Left ventricle myocardium inferior (tissue), 1 donor: ENCODE data around the gene TUBB4A. TPM values are rescaled to one million over a fixed set of nuclear protein-coding genes. Genes with fewer than 3 reads are reported as not detected.

Experiments
- DNase-seq: peaks from one replicate; pipeline ENCODE4 v3.0.0-alpha.2; 2020
- H3K27ac ChIP-seq: fragments of 200-600 bp; replicated peaks from 2 replicates; pipeline ENCODE4 v1.8.0; 2021
- H3K27me3 ChIP-seq: fragments of 200-600 bp; 2 replicates; pipeline ENCODE4 v1.8.0; 2021; ENCODE audit warnings: low read depth
- H3K36me3 ChIP-seq: fragments of 200-600 bp; 2 replicates; pipeline ENCODE4 v1.8.0; 2021
- H3K4me1 ChIP-seq: fragments of 200-600 bp; 2 replicates; pipeline ENCODE4 v1.8.0; 2021
- H3K4me3 ChIP-seq: fragments of 200-600 bp; 2 replicates; pipeline ENCODE4 v1.8.0; 2021; ENCODE audit warnings: mild to moderate bottlenecking, moderate library complexity
- H3K9me3 ChIP-seq: fragments of 200-600 bp; replicated peaks from 2 replicates; pipeline ENCODE4 v1.8.0; 2021
- intact Hi-C: fragments of 100-400 bp; cut with micrococcal nuclease; formaldehyde crosslinking; loops from one replicate; pipeline ENCODE4 v1.11.0; 2022
- total RNA-seq: library from RNA; stranded (reverse); fragmentation: NEBNext Ultra II Directional; extraction: Animal tissue kit (Norgen Biotek cat#: 25700); gene quantifications from one replicate; pipeline ENCODE4 v1.2.1, GENCODE V29; 2021
- TF ChIP-seq, protein P1 (sequence below): fragments of 200-600 bp; IDR thresholded peaks from 2 replicates; pipeline ENCODE4 v1.8.0; 2021; ENCODE audit warnings: antibody characterized with exemption, mild to moderate bottlenecking, borderline replicate concordance
- donor health status: DM: no; HTN: yes; CAD: no; lungs with severe emphysema.

The TUBB4A gene
- total RNA-seq, 1 donor from 2014 or later = 3.3 TPM

DNA sequence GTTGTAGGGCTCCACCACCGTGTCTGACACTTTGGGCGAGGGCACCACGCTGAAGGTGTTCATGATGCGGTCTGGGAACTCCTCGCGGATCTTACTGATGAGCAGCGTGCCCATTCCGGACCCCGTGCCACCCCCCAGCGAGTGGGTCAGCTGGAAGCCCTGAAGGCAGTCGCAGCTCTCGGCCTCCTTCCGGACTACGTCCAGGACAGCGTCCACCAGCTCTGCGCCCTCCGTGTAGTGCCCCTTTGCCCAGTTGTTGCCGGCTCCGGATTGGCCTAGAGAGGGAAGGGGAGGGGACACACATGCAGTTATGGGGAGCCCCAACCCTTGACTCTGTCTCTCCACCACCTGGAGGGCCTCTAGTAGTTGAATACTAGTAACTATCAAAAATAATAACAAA is 6.2 kb downstream of the TUBB4A start:
- H3K9me3 ChIP-seq = peaks cover 11% of the 10 kb centered on the region

DNA sequence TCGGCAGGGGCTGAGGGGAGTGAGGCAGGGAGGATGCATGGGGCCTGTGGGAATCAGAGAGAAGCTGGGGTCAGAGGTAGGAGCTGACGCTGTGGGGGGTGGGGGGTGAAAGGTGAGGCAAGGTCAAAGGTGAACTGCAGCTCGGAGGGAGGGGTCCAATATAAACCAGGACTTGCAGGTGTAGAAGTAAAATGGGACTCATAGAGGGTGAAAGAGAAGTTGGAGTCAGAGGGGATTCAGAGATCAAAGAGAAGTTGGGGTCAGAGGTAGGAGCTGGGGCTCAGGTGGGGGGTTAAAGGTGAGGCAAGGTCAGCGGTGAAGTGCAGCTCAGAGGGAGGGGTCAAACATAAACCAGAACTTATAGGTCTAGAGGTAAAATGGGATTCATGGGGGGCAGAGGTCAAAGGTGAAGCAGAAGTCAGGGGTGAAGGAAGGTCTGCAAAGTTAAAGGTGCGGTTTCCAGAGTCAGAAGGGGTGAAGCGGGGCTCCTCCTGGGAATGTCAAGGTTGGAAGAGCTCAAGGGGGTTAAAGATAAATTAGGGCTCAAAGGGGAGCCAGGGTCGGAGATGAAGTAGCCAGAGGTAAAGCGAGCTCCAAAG is 7.6 kb downstream of the TUBB4A start:
- no peaks in the 10 kb centered on the region for H3K4me1 ChIP-seq
- H3K36me3 ChIP-seq = no peaks in the 10 kb centered on the region
- H3K9me3 ChIP-seq = peaks cover 11% of the 10 kb centered on the region
- DNase-seq = no peak
- H3K4me3 ChIP-seq = no peak overlapping the region
- TF ChIP-seq, protein P1, sequence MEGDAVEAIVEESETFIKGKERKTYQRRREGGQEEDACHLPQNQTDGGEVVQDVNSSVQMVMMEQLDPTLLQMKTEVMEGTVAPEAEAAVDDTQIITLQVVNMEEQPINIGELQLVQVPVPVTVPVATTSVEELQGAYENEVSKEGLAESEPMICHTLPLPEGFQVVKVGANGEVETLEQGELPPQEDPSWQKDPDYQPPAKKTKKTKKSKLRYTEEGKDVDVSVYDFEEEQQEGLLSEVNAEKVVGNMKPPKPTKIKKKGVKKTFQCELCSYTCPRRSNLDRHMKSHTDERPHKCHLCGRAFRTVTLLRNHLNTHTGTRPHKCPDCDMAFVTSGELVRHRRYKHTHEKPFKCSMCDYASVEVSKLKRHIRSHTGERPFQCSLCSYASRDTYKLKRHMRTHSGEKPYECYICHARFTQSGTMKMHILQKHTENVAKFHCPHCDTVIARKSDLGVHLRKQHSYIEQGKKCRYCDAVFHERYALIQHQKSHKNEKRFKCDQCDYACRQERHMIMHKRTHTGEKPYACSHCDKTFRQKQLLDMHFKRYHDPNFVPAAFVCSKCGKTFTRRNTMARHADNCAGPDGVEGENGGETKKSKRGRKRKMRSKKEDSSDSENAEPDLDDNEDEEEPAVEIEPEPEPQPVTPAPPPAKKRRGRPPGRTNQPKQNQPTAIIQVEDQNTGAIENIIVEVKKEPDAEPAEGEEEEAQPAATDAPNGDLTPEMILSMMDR = no peak
- intact Hi-C loops = no loop called here
- peaks cover 45% of the 10 kb centered on the region for H3K27me3 ChIP-seq
- H3K27ac ChIP-seq = no peak overlapping the region

More for the DNA sequence above, 6.2 kb downstream of the TUBB4A start:
- no peak for DNase-seq
- Histone ChIP-seq H3K4me1 (no peaks in the 10 kb centered on the region), H3K4me3 (no peak overlapping the region), H3K36me3 (no peaks in the 10 kb centered on the region), H3K27ac (no peak overlapping the region), H3K27me3 (peaks cover 59% of the 10 kb centered on the region)
- intact Hi-C loops = no loop called here
- TF ChIP-seq, protein P1 = no peak

DNA sequence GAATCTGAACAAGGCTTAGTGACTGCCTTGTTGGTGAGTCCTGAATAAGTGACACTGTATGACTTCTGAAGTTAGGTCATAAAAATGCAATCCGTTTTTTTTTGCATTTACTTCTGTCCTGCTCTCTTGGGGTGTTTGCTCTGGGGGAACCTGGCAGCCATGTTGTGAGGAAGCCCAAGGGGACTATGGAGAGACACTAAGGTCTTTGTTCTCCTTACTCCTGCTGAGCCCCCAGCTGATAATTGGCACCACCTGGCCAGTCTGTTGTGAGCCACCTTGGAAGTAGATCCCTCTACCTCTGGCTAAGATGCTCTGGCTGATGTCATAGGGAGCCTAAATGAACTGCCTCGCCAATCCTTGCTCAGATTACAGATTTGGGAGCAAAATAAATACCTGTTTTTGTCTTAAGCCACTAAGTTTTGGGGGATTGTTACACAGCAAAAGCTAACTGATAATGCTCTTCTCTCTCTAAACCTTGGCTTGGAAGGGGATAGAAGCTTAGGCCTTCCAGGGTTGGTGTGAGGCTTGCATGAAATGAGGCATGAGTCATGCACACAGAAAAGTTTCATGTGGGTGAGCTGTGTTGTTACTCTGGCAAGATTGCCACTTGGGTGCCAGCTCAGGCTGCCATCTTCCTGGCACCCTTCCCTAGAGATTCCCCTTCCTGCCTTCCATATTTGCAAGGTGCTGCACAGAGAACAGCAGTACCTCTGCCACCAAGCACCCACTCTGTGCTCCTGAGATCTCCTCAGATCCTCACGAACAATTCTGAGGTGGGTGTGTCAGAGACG is 10.1 kb downstream of the TUBB4A start:
- peaks cover 49% of the 10 kb centered on the region for H3K27me3 ChIP-seq
- H3K9me3 ChIP-seq = peaks cover 11% of the 10 kb centered on the region
- TF ChIP-seq, protein P1 = no peak
- DNase-seq = no peak
- no peak overlapping the region for H3K4me3 ChIP-seq
- intact Hi-C loops = no loop called here
- H3K27ac ChIP-seq = no peak overlapping the region
- no peaks in the 10 kb centered on the region for H3K36me3 ChIP-seq
- no peaks in the 10 kb centered on the region for H3K4me1 ChIP-seq

DNA sequence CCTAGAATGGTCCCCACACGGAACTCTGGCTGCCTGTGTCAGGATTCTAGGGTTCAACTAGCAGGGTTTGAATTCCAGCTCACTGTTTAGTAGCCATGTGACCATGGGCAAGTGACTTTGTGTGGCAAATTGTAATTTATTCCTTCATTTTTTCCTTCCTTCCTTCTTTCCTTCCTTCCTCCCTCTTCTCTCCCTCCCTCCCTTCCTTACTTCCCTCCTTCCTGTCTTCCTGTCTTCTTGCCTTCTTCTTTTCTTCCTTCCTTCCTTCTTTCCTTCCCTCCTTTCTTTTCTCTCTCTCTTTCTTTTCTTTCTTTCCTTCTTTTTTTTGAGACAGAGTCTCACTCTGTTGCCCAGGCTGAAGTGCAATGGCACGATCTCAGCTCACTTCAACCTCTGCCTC is 12.0 kb downstream of the TUBB4A start:
- H3K36me3 ChIP-seq = no peaks in the 10 kb centered on the region
- H3K4me3 ChIP-seq = no peak overlapping the region
- peaks cover 11% of the 10 kb centered on the region for H3K9me3 ChIP-seq
- no peaks in the 10 kb centered on the region for H3K4me1 ChIP-seq
- DNase-seq = no peak
- intact Hi-C loops = no loop called here
- peaks cover 66% of the 10 kb centered on the region for H3K27me3 ChIP-seq
- no peak overlapping the region for H3K27ac ChIP-seq
- TF ChIP-seq, protein P1 = no peak

DNA sequence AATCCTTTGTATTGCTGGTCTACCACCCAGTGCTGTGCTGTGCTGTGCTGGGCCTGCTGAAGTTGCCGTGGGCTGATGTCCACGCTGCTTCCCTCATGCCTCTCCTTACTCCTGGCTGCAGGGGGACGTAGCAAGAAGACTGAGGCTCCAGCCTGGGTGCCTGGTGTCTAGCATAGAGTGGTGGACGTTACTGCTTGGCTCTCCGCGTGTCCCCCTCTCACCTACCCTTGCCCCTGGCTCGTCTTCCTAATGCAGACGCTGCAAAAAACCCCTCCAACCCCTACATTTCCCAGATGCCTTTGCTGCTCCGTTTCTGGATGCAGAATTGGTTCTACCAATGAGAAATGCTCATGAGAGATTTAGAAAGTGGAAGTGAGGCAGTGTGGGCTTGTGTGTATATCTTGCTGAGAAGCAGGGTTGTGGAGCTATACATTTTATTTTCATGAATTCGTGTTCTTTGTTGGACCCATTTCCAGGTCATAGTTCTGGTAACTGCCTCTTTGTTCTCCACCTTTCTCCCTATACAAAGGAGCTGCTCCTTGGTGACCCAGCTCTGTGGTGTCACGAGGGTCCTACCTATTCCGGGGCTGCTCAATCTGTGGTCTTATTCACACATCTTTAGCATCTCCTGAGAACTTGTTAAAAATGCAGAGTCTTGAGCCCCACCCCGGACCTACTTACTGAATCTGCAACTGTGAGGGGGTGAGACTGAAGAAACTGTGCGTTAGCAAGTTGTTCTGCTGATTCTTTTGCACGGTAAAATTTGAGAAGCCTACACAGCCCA is 12.6 kb downstream of the TUBB4A start:
- intact Hi-C loops = no loop called here
- no peak for DNase-seq
- Histone ChIP-seq H3K9me3 (peaks cover 11% of the 10 kb centered on the region), H3K27me3 (peaks cover 66% of the 10 kb centered on the region), H3K27ac (no peak overlapping the region), H3K36me3 (no peaks in the 10 kb centered on the region), H3K4me3 (no peak overlapping the region), H3K4me1 (no peaks in the 10 kb centered on the region)
- TF ChIP-seq, protein P1 = no peak
